K562 (cell line): ENCODE data around the gene DVL2. TPM values are rescaled to one million over a fixed set of nuclear protein-coding genes. Genes with fewer than 3 reads are reported as not detected.

Source experiments
- ARID4B ChIP-seq: sonication (generic); formaldehyde crosslinking; IDR thresholded peaks from 2 replicates; pipeline ENCODE4 v1.8.0; 2022; ENCODE audit warnings: mild to moderate bottlenecking, missing genetic modification reagents
- ASH1L ChIP-seq: fragments of 450-650 bp; IDR thresholded peaks from 2 replicates; pipeline ENCODE4 v1.6.1; 2018; ENCODE audit warnings: borderline replicate concordance, mild to moderate bottlenecking, low read depth; ENCODE audit not compliant: partially characterized antibody
- GABPB2 ChIP-seq: fragments of 250-450 bp; sonication (Bioruptor Pico); conservative IDR thresholded peaks from 2 replicates; pipeline ENCODE4 v1.5.1; 2021; ENCODE audit warnings: mild to moderate bottlenecking
- KLF16 ChIP-seq: IDR thresholded peaks from 2 replicates; pipeline ENCODE4 v1.6.1; 2016; ENCODE audit warnings: antibody characterized with exemption
- RB1 ChIP-seq: fragments of 450-650 bp; IDR thresholded peaks from 2 replicates; pipeline ENCODE4 v1.6.1; 2017; ENCODE audit warnings: low read depth, mild to moderate bottlenecking
- XRCC4 ChIP-seq: IDR thresholded peaks from one replicate; pipeline ENCODE4 v1.6.1; 2011; ENCODE audit not compliant: insufficient read depth, insufficient read length; ENCODE audit errors: extremely low read depth
- ZNF384 ChIP-seq: IDR thresholded peaks from 2 replicates; pipeline ENCODE4 v1.6.1; 2012; ENCODE audit warnings: low read depth, low read length, improper control_type of control experiment
- ZNF431 ChIP-seq: sonication (generic); formaldehyde crosslinking; IDR thresholded peaks from 2 replicates; pipeline ENCODE4 v1.8.0; 2022; ENCODE audit warnings: mild to moderate bottlenecking, missing genetic modification reagents
- ZNF707 ChIP-seq: fragments of 250-450 bp; sonication (Bioruptor Pico); conservative IDR thresholded peaks from 2 replicates; pipeline ENCODE4 v1.8.0; 2022; ENCODE audit warnings: inconsistent platforms, mild to moderate bottlenecking, moderate library complexity
- ZNF75A ChIP-seq: fragments of 450-650 bp; formaldehyde crosslinking; IDR thresholded peaks from 2 replicates; pipeline ENCODE4 v1.4.0; 2020; ENCODE audit warnings: mild to moderate bottlenecking
- polyA plus RNA-seq, 8 experiments: library from polyadenylated mRNA; depleted of rRNA in 4 of 8; stranded (reverse) in 5 of 8; unstranded in 3 of 8; fragments of >200 nt; fragmentation: Nextera tagmentation in 2 of 8; fragmentation: Illumina TruSeq in 1 of 8; extraction: Ambion mirVana in 2 of 8; extraction: Trizol in 1 of 8; gene quantifications; 2 replicates each; pipeline versions ENCODE4 v1.2.1 to v1.2.3, GENCODE V29; 2011 to 2014; ENCODE audit warnings: inconsistent platforms in 1 of 8, missing spikeins in 1 of 8
- total RNA-seq, 7 experiments: library from RNA; depleted of rRNA in 6 of 7; stranded (reverse); fragments of >200 nt in 6 of 7; fragmentation: Illumina TruSeq in 2 of 7; extraction: Trizol in 2 of 7; gene quantifications; 2 replicates each; pipeline versions ENCODE4 v1.2.1 to v1.2.3, GENCODE V29; 2011 to 2021; ENCODE audit warnings: low replicate concordance in 1 of 7
- TF ChIP-seq, protein P1 (sequence below): fragments of 450-650 bp; IDR thresholded peaks from 2 replicates; pipeline ENCODE4 v1.6.1; 2017; ENCODE audit warnings: mild to moderate bottlenecking, moderate library complexity
- TF ChIP-seq, protein P2 (sequence below): sonication (generic); formaldehyde crosslinking; IDR thresholded peaks from 2 replicates; pipeline ENCODE4 v1.8.0; 2022; ENCODE audit warnings: missing genetic modification reagents, mild to moderate bottlenecking, moderate library complexity, borderline replicate concordance
- TF ChIP-seq, protein P3 (sequence below): fragments of 450-650 bp; IDR thresholded peaks from 2 replicates; pipeline ENCODE4 v1.6.1; 2017; ENCODE audit warnings: antibody characterized with exemption, mild to moderate bottlenecking
- TF ChIP-seq, protein P4 (sequence below): fragments of 450-650 bp; formaldehyde crosslinking; IDR thresholded peaks from 2 replicates; pipeline ENCODE4 v1.4.0; 2020; ENCODE audit warnings: mild to moderate bottlenecking, mixed read lengths

The DVL2 gene
- total and polyA plus RNA-seq, 9 of the 15 experiments (the other 6 are each of a cell fraction or from before 2014, with no cell fraction given) = 1.3 to 49.5 (median 24.3) TPM

GRCh38 chr17:7214300-7215135 is 19.8 kb downstream of the DVL2 start (continued):
- no peak; the same call in 1 of the 2 replicates for TF ChIP-seq ARID4B (CRISPR knock-in tag)
- no peak for TF ChIP-seq ZNF707 (CRISPR knock-in tag)
- no peak for TF ChIP-seq ZNF431
- no peak for TF ChIP-seq ZNF75A (CRISPR knock-in tag)
- TF ChIP-seq, protein P1, sequence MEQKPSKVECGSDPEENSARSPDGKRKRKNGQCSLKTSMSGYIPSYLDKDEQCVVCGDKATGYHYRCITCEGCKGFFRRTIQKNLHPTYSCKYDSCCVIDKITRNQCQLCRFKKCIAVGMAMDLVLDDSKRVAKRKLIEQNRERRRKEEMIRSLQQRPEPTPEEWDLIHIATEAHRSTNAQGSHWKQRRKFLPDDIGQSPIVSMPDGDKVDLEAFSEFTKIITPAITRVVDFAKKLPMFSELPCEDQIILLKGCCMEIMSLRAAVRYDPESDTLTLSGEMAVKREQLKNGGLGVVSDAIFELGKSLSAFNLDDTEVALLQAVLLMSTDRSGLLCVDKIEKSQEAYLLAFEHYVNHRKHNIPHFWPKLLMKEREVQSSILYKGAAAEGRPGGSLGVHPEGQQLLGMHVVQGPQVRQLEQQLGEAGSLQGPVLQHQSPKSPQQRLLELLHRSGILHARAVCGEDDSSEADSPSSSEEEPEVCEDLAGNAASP = no peak
- TF ChIP-seq KLF16 = no peak
- no peak for TF ChIP-seq ZNF384
- TF ChIP-seq GABPB2 = no peak
- TF ChIP-seq, protein P2, sequence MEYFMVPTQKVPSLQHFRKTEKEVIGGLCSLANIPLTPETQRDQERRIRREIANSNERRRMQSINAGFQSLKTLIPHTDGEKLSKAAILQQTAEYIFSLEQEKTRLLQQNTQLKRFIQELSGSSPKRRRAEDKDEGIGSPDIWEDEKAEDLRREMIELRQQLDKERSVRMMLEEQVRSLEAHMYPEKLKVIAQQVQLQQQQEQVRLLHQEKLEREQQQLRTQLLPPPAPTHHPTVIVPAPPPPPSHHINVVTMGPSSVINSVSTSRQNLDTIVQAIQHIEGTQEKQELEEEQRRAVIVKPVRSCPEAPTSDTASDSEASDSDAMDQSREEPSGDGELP (CRISPR knock-in tag) = peak; percentile 63
- TF ChIP-seq, protein P3, sequence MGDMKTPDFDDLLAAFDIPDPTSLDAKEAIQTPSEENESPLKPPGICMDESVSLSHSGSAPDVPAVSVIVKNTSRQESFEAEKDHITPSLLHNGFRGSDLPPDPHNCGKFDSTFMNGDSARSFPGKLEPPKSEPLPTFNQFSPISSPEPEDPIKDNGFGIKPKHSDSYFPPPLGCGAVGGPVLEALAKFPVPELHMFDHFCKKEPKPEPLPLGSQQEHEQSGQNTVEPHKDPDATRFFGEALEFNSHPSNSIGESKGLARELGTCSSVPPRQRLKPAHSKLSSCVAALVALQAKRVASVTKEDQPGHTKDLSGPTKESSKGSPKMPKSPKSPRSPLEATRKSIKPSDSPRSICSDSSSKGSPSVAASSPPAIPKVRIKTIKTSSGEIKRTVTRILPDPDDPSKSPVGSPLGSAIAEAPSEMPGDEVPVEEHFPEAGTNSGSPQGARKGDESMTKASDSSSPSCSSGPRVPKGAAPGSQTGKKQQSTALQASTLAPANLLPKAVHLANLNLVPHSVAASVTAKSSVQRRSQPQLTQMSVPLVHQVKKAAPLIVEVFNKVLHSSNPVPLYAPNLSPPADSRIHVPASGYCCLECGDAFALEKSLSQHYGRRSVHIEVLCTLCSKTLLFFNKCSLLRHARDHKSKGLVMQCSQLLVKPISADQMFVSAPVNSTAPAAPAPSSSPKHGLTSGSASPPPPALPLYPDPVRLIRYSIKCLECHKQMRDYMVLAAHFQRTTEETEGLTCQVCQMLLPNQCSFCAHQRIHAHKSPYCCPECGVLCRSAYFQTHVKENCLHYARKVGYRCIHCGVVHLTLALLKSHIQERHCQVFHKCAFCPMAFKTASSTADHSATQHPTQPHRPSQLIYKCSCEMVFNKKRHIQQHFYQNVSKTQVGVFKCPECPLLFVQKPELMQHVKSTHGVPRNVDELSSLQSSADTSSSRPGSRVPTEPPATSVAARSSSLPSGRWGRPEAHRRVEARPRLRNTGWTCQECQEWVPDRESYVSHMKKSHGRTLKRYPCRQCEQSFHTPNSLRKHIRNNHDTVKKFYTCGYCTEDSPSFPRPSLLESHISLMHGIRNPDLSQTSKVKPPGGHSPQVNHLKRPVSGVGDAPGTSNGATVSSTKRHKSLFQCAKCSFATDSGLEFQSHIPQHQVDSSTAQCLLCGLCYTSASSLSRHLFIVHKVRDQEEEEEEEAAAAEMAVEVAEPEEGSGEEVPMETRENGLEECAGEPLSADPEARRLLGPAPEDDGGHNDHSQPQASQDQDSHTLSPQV = peak; percentile 89; the same call in 1 of the 2 replicates
- no peak for TF ChIP-seq ASH1L
- no peak for TF ChIP-seq XRCC4
- peak; percentile 20; the same call in 1 of the 2 replicates for TF ChIP-seq RB1
- TF ChIP-seq, protein P4, sequence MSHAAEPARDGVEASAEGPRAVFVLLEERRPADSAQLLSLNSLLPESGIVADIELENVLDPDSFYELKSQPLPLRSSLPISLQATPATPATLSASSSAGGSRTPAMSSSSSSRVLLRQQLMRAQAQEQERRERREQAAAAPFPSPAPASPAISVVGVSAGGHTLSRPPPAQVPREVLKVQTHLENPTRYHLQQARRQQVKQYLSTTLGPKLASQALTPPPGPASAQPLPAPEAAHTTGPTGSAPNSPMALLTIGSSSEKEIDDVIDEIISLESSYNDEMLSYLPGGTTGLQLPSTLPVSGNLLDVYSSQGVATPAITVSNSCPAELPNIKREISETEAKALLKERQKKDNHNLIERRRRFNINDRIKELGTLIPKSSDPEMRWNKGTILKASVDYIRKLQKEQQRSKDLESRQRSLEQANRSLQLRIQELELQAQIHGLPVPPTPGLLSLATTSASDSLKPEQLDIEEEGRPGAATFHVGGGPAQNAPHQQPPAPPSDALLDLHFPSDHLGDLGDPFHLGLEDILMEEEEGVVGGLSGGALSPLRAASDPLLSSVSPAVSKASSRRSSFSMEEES (CRISPR knock-in tag) = no peak
